ENCODE results near the gene SHC2. TPM values are rescaled to one million over a fixed set of nuclear protein-coding genes. Genes with fewer than 3 reads are reported as not detected.

SHC2 gene
- total and polyA plus RNA-seq, 2 donors (not counting 3 experiments of a cell fraction or from before 2014, with no cell fraction given) = 7.5 to 11.8 TPM

DNA sequence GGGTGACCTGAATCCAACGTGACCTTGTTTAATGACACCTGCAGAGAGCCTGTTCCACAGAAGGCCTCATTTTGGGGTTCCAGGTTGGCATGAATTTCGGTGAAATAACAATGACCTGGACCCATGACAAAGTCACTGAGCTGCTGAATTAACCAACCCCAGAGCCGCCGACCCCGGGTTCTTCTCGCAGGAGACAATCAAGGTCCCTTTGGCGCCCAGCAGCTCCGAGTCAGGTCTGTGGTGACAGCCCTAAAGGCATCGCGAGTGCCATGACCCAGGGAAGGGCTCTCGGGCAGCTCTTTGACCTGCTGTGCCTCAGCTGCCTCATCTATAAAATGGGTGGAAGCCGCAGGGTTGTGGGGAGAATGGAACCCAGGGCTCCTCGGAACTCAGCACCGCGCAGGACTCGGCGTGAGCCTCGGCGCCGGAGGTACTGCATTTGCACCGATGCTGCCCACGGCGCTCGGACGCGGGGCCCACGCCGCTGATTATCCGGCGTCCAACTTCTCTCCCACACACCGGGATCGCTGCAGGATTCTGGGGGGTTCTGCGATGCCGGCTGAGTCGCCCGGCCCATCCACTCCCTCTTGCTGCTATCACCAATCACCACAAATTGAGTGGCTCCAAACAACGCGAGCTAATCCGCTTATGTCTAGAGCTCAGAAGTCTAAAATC lies 5.7 kb downstream of the SHC2 start:
- TF ChIP-seq MYC (IDR thresholded peaks at IDR 0.05; ENCODE audit: low read depth, low read length) = no peak
- TF ChIP-seq POLR2AphosphoS5 (IDR thresholded peaks at IDR 0.05; ENCODE audit: insufficient read depth, low read depth, low read length) = no peak
- TF ChIP-seq GATA2 (IDR thresholded peaks at IDR 0.05; ENCODE audit: insufficient read depth, insufficient read length, low read depth, low read length) = no peak
- TF ChIP-seq JUN (IDR thresholded peaks at IDR 0.05; ENCODE audit: borderline replicate concordance, insufficient read depth, insufficient read length, low read depth) = no peak
- TF ChIP-seq, protein P1, sequence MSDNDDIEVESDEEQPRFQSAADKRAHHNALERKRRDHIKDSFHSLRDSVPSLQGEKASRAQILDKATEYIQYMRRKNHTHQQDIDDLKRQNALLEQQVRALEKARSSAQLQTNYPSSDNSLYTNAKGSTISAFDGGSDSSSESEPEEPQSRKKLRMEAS (IDR thresholded peaks at IDR 0.05; ENCODE audit: insufficient read depth, insufficient read length) = no peak
- no peak for TF ChIP-seq POLR2A (IDR thresholded peaks at IDR 0.05; ENCODE audit: low read depth, low read length)
- TF ChIP-seq, protein P2, sequence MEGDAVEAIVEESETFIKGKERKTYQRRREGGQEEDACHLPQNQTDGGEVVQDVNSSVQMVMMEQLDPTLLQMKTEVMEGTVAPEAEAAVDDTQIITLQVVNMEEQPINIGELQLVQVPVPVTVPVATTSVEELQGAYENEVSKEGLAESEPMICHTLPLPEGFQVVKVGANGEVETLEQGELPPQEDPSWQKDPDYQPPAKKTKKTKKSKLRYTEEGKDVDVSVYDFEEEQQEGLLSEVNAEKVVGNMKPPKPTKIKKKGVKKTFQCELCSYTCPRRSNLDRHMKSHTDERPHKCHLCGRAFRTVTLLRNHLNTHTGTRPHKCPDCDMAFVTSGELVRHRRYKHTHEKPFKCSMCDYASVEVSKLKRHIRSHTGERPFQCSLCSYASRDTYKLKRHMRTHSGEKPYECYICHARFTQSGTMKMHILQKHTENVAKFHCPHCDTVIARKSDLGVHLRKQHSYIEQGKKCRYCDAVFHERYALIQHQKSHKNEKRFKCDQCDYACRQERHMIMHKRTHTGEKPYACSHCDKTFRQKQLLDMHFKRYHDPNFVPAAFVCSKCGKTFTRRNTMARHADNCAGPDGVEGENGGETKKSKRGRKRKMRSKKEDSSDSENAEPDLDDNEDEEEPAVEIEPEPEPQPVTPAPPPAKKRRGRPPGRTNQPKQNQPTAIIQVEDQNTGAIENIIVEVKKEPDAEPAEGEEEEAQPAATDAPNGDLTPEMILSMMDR (IDR thresholded peaks at IDR 0.05; ENCODE audit: extremely low read depth in 1 of 2, insufficient read depth in 1 of 2, low read depth in 1 of 2, low read length in 2 of 2) = no peak
- no peak for TF ChIP-seq FOS (IDR thresholded peaks at IDR 0.05; ENCODE audit: borderline replicate concordance, insufficient read depth, low read length)
- no peak for TF ChIP-seq EZH2 (IDR thresholded peaks at IDR 0.05; ENCODE audit: borderline replicate concordance, low read depth, low read length, severe bottlenecking)
- H3K9ac ChIP-seq (replicated peaks; ENCODE audit: extremely low read depth, insufficient read depth, low read length) = no peak overlapping the region
- FAIRE-seq (no peak), DNase-seq (ENCODE audit: low read depth, low spot score) (no peak)
- no peaks in the 10 kb centered on the region for H3K4me1 ChIP-seq (ENCODE audit: control insufficient read depth, extremely low read depth, insufficient read depth, low read length)
- H3K79me2 ChIP-seq (ENCODE audit: control insufficient read depth, insufficient read depth, low read length) = no peaks in the 10 kb centered on the region
- no peaks in the 10 kb centered on the region for H4K20me1 ChIP-seq (replicated peaks; ENCODE audit: control insufficient read depth, extremely low read depth, insufficient read depth, low read length)
- dilution Hi-C loops (cut with MboI; ENCODE audit: extremely low pct_ligation_motif_present, low sequenced_read_pairs) (no loop called here), intact Hi-C loops (cut with micrococcal nuclease) (no loop called here)
- H3K4me3 ChIP-seq (replicated peaks in 1 of 3; ENCODE audit: insufficient read depth in 1 of 3, low read depth in 1 of 3, low read length in 3 of 3) = no peak overlapping the region
- peaks cover 0 to 5% of the 10 kb centered on the region in 2 experiments for H3K27me3 ChIP-seq (ENCODE audit: control insufficient read depth in 2 of 2, insufficient read depth in 2 of 2, low read length in 2 of 2)
- no peaks in the 10 kb centered on the region for H3K9me1 ChIP-seq (replicated peaks; ENCODE audit: control insufficient read depth, extremely low read depth, insufficient read depth, low read length)
- H2AFZ ChIP-seq (ENCODE audit: low read depth, low read length) = no peak overlapping the region
- H3K27ac ChIP-seq (ENCODE audit: insufficient read depth, low read depth, low read length) = no peak overlapping the region
- no TSS peak for BruUV-seq (replicated peaks)
- CTCF ChIA-PET = interaction anchor here (1.6 kb wide), 1 partner anchor 51 kb away, joined by 4 read pairs; no protein-coding TSS in a partner anchor
- no peaks in the 10 kb centered on the region for H3K9me3 ChIP-seq (replicated peaks; ENCODE audit: control insufficient read depth, insufficient read depth, low read length)
- POLR2A ChIA-PET = no interaction called here
- no peak overlapping the region for H3K4me2 ChIP-seq (ENCODE audit: insufficient read depth, low read length)
- H3K36me3 ChIP-seq (ENCODE audit: control insufficient read depth in 2 of 2, extremely low read depth in 1 of 2, insufficient read depth in 2 of 2, low read length in 2 of 2) = no peaks in the 10 kb centered on the region

All from endothelial cell of umbilical vein (primary cell).